Fibroblast of mammary gland (primary cell): Measurements from ENCODE around the gene KCNMB2.

Experiments used
- DNase-seq: peaks from one replicate; pipeline ENCODE4 v3.0.0-alpha.2; 2010; ENCODE audit warnings: low read depth
- H3K4me3 ChIP-seq: 2 replicates; pipeline ENCODE4 v1.5.1; 2011; ENCODE audit warnings: low read depth, mild to moderate bottlenecking, low read length, moderate library complexity; ENCODE audit not compliant: control insufficient read depth
- CTCF ChIP-seq: conservative IDR thresholded peaks from 2 replicates; pipeline ENCODE4 v1.5.1; 2011; ENCODE audit warnings: low read depth, low read length, inconsistent platforms; ENCODE audit not compliant: control insufficient read depth, insufficient read depth

KCNMB2 gene

GRCh38 chr3:178518660-178519396, 17.4 kb upstream of the KCNMB2 start:
- no peak overlapping the region for H3K4me3 ChIP-seq
- no peak for DNase-seq
- TF ChIP-seq CTCF = no peak

GRCh38 chr3:178519701-178520100, 16.5 kb upstream of the KCNMB2 start:
- no peak overlapping the region for H3K4me3 ChIP-seq
- no peak for DNase-seq
- no peak for TF ChIP-seq CTCF

- H3K4me3 ChIP-seq = no peak overlapping the region
- TF ChIP-seq CTCF = no peak
- DNase-seq = no peak
Measured at GRCh38 chr3:178520451-178520850, 15.8 kb upstream of the KCNMB2 start.

- no peak for DNase-seq
- no peak overlapping the region for H3K4me3 ChIP-seq
- TF ChIP-seq CTCF = no peak
Measured at GRCh38 chr3:178522200-178523052, 13.8 kb upstream of the KCNMB2 start.

- H3K4me3 ChIP-seq = no peak overlapping the region
- DNase-seq = no peak
- no peak for TF ChIP-seq CTCF
Measured at GRCh38 chr3:178525251-178525650, 11.0 kb upstream of the KCNMB2 start.

- no peak overlapping the region for H3K4me3 ChIP-seq
Measured at GRCh38 chr3:178526291-178526690, 9.9 kb upstream of the KCNMB2 start.

More at GRCh38 chr3:178526291-178526690, 9.9 kb upstream of the KCNMB2 start:
- TF ChIP-seq CTCF = no peak
- no peak for DNase-seq
